GM12872 (cell line): ENCODE results near the gene GLP2R.

Experiments used
- TF ChIP-seq, protein P1 (sequence below): IDR thresholded peaks from 3 replicates; pipeline ENCODE4 v1.5.1; 2011; ENCODE audit warnings: low read depth, mild to moderate bottlenecking, low read length, moderate library complexity; ENCODE audit not compliant: insufficient read depth

The GLP2R gene

DNA sequence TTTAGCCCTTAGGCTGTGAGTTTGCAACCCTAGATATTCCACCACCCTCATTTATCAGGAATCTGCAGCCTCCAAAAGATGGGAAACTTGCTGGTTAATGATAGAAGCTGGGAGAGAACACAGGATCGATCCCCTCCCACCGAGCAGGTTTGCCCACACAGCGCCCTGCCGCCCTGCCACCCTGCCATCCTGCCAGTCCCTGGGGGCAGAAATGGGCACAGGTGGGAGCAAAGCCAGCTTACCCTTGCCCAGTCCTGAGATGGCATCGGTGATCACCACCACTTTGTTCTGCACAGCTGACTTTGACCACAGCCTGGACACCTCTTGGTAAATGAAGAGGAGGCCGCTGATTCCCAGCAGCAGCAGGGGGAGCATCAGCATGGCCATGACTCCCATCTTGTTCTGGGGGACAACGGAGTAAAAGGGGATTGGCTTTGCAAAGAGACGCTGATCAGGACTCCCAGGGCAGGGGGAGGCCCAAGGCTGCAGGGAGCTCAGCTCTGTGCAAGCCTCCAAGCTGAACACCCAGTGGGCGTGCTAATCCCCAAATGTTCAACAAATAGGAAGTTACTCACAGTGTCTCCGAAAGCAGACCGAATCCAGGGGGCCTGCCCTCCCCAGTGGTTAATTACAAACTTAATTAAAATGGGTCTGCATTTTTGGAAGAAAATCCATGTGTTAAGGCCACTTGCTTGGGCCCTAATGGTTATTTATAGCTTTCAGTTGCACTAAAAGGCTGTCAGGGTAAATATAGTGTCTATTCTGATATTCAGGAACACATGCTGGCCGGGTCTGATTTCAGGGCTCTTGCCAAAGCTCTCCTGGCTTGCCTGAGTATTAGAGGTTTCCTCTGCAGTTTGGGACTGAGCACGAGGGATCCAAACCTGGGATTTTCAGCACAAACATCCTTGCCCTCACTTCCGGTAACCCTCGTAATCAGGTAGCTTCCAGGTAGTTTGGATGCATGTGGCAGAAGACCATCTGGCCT is 34.5 kb upstream of the GLP2R start, which contains the start of gene DHRS7C:
Gene DHRS7C, minus strand, starts transcription at position 704 of the 988 bp plus-strand sequence. Its CDS starts 308 bp downstream, at position 396.
- TF ChIP-seq, protein P1, sequence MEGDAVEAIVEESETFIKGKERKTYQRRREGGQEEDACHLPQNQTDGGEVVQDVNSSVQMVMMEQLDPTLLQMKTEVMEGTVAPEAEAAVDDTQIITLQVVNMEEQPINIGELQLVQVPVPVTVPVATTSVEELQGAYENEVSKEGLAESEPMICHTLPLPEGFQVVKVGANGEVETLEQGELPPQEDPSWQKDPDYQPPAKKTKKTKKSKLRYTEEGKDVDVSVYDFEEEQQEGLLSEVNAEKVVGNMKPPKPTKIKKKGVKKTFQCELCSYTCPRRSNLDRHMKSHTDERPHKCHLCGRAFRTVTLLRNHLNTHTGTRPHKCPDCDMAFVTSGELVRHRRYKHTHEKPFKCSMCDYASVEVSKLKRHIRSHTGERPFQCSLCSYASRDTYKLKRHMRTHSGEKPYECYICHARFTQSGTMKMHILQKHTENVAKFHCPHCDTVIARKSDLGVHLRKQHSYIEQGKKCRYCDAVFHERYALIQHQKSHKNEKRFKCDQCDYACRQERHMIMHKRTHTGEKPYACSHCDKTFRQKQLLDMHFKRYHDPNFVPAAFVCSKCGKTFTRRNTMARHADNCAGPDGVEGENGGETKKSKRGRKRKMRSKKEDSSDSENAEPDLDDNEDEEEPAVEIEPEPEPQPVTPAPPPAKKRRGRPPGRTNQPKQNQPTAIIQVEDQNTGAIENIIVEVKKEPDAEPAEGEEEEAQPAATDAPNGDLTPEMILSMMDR, result no peak

DNA sequence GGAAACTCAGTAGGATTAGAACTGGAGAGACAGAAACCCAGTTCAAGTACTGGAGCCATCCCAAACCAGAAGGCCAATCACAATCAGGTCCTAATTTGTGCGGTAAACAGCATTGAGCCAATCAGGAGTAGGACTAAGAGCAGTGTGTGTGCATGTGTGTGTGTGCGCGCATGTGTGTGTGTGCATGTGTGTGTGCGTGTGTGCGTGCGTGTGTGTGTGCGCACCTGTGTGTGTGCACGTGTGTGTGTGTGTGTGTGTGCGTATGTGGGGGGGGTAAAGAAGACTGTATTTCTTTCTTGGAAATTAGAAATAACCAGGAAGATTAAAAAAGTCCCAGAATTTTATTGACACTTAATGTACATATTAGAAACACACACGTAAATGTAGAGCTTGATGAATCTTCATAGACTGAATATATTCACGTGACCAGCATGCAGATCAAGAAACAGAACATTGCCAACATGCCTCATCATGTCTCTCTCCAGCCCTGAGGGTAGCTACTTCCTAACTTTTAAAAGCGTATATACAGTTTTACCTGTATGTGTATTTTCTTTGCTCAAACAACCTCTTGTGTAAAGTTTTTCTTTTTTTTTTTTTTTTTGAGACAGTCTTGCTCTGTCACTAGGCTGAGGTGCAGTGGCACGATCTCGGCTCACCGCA is 33.4 kb upstream of the GLP2R start:
- TF ChIP-seq, protein P1, result no peak

GRCh38 chr17:9798008-9798407 is 27.7 kb upstream of the GLP2R start:
- TF ChIP-seq, protein P1, result no peak

GRCh38 chr17:9798724-9799123 is 27.0 kb upstream of the GLP2R start:
- TF ChIP-seq, protein P1, result no peak

GRCh38 chr17:9801505-9801904 is 24.2 kb upstream of the GLP2R start:
- TF ChIP-seq, protein P1, result no peak

- TF ChIP-seq, protein P1, result no peak
Observed at GRCh38 chr17:9802294-9802693, 23.4 kb upstream of the GLP2R start.

GRCh38 chr17:9802697-9803096 is 23.0 kb upstream of the GLP2R start:
- TF ChIP-seq, protein P1, result no peak
